ENCODE data around the gene PTPRD.

The PTPRD gene

GRCh38 chr9:8365466-8366160, 2247.2 kb downstream of the PTPRD start:
- DNase-seq (ENCODE audit: low spot score), result no peak
- in situ Hi-C loops (cut with MboI; ENCODE audit: low pct_unique_long_range_greater_than_20kb, low sequenced_read_pairs, unreplicated experiment), result no loop called here
- no peak for TF ChIP-seq CTCF (IDR thresholded peaks at IDR 0.05; ENCODE audit: extremely low read depth, insufficient read depth, missing control alignments)

- TF ChIP-seq CTCF (IDR thresholded peaks at IDR 0.05; ENCODE audit: extremely low read depth, insufficient read depth, missing control alignments), result no peak
- no peak for DNase-seq (ENCODE audit: low spot score)
- in situ Hi-C loops (cut with MboI; ENCODE audit: low pct_unique_long_range_greater_than_20kb, low sequenced_read_pairs, unreplicated experiment), result no loop called here
These were observed 2247.8 kb downstream of the PTPRD start for GRCh38 chr9:8365029-8365428.

GRCh38 chr9:8364026-8364752, 2248.6 kb downstream of the PTPRD start:
- DNase-seq (ENCODE audit: low spot score), result no peak
- in situ Hi-C loops (cut with MboI; ENCODE audit: low pct_unique_long_range_greater_than_20kb, low sequenced_read_pairs, unreplicated experiment), result no loop called here
- TF ChIP-seq CTCF (IDR thresholded peaks at IDR 0.05; ENCODE audit: extremely low read depth, insufficient read depth, missing control alignments), result no peak

- no peak for TF ChIP-seq CTCF (IDR thresholded peaks at IDR 0.05; ENCODE audit: extremely low read depth, insufficient read depth, missing control alignments)
- in situ Hi-C loops (cut with MboI; ENCODE audit: low pct_unique_long_range_greater_than_20kb, low sequenced_read_pairs, unreplicated experiment), result no loop called here
- no peak for DNase-seq (ENCODE audit: low spot score)
These were observed 2250.6 kb downstream of the PTPRD start for GRCh38 chr9:8362250-8362649.

DNA sequence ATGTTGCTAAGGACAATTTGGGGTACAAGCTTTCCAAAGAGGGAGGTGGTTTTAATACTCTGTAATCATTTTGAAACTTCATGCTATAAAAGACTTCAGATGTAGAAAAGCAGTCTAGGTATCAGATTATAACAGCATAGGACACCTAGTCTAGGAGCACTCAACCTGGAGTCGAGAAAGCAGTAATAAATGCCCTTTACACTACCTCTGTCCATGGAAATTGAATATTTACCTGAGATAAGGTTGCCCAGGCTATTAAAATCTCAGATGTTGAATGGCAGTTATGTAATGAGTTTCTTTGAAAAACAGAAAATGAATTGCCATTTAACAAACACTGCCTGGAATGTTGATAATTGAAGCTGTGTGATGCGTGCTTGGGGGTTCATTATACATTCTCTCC, 2251.4 kb downstream of the PTPRD start:
- DNase-seq (ENCODE audit: low spot score), result no peak
- no peak for TF ChIP-seq CTCF (IDR thresholded peaks at IDR 0.05; ENCODE audit: extremely low read depth, insufficient read depth, missing control alignments)
- in situ Hi-C loops (cut with MboI; ENCODE audit: low pct_unique_long_range_greater_than_20kb, low sequenced_read_pairs, unreplicated experiment), result no loop called here

- in situ Hi-C loops (cut with MboI; ENCODE audit: low pct_unique_long_range_greater_than_20kb, low sequenced_read_pairs, unreplicated experiment), result no loop called here
These were observed 2256.4 kb downstream of the PTPRD start for GRCh38 chr9:8356406-8356805.

More at GRCh38 chr9:8356406-8356805, 2256.4 kb downstream of the PTPRD start:
- no peak for TF ChIP-seq CTCF (IDR thresholded peaks at IDR 0.05; ENCODE audit: extremely low read depth, insufficient read depth, missing control alignments)
- DNase-seq (ENCODE audit: low spot score), result no peak

Measured in GM13977 (cell line).